Mononuclear cell (primary cell): ENCODE measurements around the gene AURKA. TPM values are rescaled to one million over a fixed set of nuclear protein-coding genes. Genes with fewer than 3 reads are reported as not detected.

Experiments
- H3K27me3 ChIP-seq: 2 replicates; pipeline ENCODE4 v1.6.0; 2011; ENCODE audit warnings: low read length, control low read depth; ENCODE audit not compliant: insufficient read depth
- H3K4me1 ChIP-seq: 2 replicates; pipeline ENCODE4 v1.5.1; 2011; ENCODE audit warnings: mild to moderate bottlenecking, low read length, control low read depth; ENCODE audit not compliant: insufficient read depth
- H3K4me3 ChIP-seq: 2 replicates; pipeline ENCODE4 v1.5.1; 2011; ENCODE audit warnings: mild to moderate bottlenecking, low read length, moderate library complexity
- H3K9me3 ChIP-seq: 2 replicates; pipeline ENCODE4 v1.5.1; 2011; ENCODE audit warnings: low read depth, mild to moderate bottlenecking, control low read depth, low read length
- total RNA-seq: library from RNA; depleted of rRNA; stranded (reverse); fragments of >200 nt; gene quantifications from one replicate; pipeline ENCODE4 v1.2.3, GENCODE V29; 2012

The AURKA gene
- total RNA-seq, 1 donor, result 3.0 TPM

GRCh38 chr20:56389807-56390206 lies 2.2 kb downstream of the AURKA start:
- no peaks in the 10 kb centered on the region for H3K9me3 ChIP-seq
- no peaks in the 10 kb centered on the region for H3K27me3 ChIP-seq
- H3K4me3 ChIP-seq, result no peak overlapping the region
- H3K4me1 ChIP-seq, result peaks cover 24% of the 10 kb centered on the region

GRCh38 chr20:56388882-56389281 lies 3.1 kb downstream of the AURKA start:
- Histone ChIP-seq H3K9me3 (no peaks in the 10 kb centered on the region), H3K27me3 (no peaks in the 10 kb centered on the region), H3K4me1 (peaks cover 22% of the 10 kb centered on the region), H3K4me3 (no peak overlapping the region)

GRCh38 chr20:56386219-56386618 lies 5.8 kb downstream of the AURKA start:
- peaks cover 10% of the 10 kb centered on the region for H3K4me1 ChIP-seq
- no peaks in the 10 kb centered on the region for H3K9me3 ChIP-seq
- no peaks in the 10 kb centered on the region for H3K27me3 ChIP-seq
- no peak overlapping the region for H3K4me3 ChIP-seq

DNA sequence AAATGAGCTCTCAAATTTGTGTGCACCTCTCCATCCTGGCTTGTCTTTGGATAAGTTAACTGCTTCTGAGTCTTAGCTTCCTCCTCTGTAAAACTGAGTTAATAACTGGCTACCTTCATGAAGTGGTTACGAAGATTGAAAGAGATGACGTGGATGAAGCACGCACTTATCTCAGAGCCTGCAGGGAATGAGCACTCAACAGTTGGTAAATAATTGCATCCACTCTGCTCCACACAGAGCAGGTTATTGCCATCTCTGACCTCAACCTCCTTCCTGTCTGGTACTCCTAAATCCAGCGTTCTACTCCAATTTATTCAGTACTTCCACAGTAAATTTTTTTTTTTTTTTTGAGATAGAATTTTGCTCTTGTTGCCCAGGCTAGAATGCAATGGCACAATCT lies 6.9 kb downstream of the AURKA start:
- Histone ChIP-seq H3K4me3 (no peak overlapping the region), H3K9me3 (no peaks in the 10 kb centered on the region), H3K4me1 (no peaks in the 10 kb centered on the region), H3K27me3 (no peaks in the 10 kb centered on the region)

DNA sequence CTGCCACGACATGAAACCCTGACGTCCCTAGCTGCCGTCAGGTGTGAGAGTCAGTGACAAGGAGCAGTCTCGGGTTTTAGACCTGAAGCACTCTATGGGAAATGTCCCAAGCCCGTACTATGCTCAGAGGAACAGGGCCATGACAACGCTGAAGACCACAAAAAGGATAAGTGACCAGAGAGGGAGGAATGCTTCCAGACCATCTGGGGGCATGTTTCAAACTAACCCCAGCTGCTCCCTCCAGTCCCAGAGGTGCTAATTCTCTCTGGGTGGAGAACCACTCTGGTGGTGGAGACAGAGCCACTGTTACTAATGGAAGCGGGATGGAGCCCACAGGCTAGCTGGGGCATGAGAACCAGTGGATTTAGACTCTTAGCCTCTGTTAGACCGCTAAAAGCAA lies 8.7 kb downstream of the AURKA start:
- Histone ChIP-seq H3K9me3 (no peaks in the 10 kb centered on the region), H3K27me3 (no peaks in the 10 kb centered on the region), H3K4me1 (peaks cover 3% of the 10 kb centered on the region), H3K4me3 (no peak overlapping the region)

- peaks cover 3% of the 10 kb centered on the region for H3K4me1 ChIP-seq
- H3K27me3 ChIP-seq, result no peaks in the 10 kb centered on the region
- no peaks in the 10 kb centered on the region for H3K9me3 ChIP-seq
- H3K4me3 ChIP-seq, result no peak overlapping the region
These were observed 9.3 kb downstream of the AURKA start for GRCh38 chr20:56382696-56383095.

DNA sequence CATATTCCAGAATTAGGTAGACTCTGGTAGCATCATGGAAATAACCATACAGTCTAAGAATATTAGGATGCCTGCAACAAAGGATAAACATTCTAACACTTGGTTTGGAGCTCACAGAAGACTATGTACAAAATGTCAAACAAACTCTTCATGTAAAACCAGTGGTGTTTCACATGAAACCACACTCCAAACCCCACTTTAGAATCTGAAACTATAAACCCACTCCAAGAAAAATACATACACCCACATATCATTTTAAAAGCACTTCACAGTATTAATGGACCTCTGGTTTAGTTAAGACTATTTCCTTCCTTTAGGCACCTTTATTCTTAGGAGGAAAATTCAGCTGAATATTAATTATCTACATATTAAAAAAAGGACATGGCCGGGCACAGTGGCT lies 10.5 kb downstream of the AURKA start:
- Histone ChIP-seq H3K4me1 (peaks cover 10% of the 10 kb centered on the region), H3K9me3 (no peaks in the 10 kb centered on the region), H3K27me3 (no peaks in the 10 kb centered on the region), H3K4me3 (no peak overlapping the region)

DNA sequence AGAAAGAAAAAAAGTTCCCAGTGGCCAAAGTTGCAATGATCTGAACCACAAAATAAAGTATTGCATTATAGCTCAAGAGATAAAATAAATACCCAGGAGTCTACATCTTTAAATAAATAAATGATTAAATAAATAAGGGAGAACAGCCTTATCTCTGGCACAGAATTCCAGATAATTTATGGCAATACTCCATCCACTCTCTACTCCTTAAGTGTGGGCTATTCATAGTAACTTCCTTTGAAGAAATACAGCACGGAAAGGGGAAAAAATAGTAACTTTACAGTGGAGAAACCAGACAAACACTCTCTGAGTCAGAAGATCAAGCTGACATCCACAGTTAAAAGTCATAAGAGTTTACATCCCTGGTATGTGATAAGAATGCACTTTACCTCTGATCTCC lies 11.6 kb downstream of the AURKA start:
- no peaks in the 10 kb centered on the region for H3K9me3 ChIP-seq
- H3K4me1 ChIP-seq, result peaks cover 16% of the 10 kb centered on the region
- H3K4me3 ChIP-seq, result no peak overlapping the region
- no peaks in the 10 kb centered on the region for H3K27me3 ChIP-seq

DNA sequence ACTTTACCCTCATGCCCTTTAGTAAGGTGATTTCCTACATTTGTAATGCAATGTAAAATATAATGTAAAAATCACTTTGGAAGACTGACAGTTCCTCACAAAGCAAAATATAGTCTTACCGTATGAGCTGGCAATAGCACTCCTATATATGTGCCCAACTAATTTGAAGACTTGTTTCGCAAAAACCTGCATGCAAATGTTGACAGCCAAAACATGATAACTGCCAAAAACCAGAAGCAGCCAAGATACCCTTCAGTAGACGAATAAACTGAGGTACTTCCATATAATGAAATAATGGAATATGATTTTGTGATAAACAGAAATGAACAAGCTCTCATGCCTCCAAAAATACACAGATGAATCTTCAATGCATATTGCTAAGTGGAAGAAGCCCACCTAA lies 13.6 kb downstream of the AURKA start:
- H3K4me1 ChIP-seq, result peaks cover 34% of the 10 kb centered on the region
- H3K9me3 ChIP-seq, result no peaks in the 10 kb centered on the region
- H3K27me3 ChIP-seq, result no peaks in the 10 kb centered on the region
- H3K4me3 ChIP-seq, result no peak overlapping the region

DNA sequence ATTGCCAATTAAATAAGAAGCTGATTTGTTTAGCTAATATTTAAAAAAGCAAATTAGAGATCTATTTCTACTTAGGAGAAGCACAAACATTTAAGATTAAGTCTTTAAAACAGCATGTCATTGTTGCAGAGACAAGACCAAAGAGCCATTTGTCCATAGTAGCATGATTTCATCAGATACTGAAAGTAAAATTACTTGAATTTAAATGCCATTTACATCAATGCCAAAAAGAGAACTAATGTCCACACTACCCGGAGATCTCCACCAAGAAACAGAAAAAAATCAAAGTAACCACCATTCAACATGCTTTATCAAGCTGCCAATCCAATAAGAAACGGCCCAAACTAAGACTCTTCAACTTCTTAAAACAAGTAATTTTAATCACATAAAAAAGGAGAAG lies 15.7 kb downstream of the AURKA start:
- no peaks in the 10 kb centered on the region for H3K9me3 ChIP-seq
- H3K27me3 ChIP-seq, result no peaks in the 10 kb centered on the region
- H3K4me3 ChIP-seq, result no peak overlapping the region
- H3K4me1 ChIP-seq, result peaks cover 34% of the 10 kb centered on the region

DNA sequence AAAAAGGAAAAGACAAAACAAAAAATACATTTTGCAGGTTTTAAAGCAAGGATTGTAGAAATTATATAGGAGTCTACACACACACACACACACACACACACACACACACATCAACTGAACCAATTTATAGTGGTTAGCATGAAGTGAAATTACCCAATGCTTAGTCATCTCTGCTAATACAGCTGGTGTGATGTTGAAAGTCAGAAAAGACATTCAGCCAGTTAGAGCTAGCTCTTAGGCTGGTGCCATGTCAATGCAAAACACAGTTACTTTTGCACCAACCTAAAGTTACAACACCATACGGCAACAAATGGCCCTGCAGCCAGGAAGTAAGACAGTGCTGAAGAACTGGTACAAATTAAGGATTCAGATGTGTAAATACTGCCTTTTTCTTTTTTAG lies 18.1 kb downstream of the AURKA start:
- peaks cover 31% of the 10 kb centered on the region for H3K4me1 ChIP-seq
- no peaks in the 10 kb centered on the region for H3K9me3 ChIP-seq
- H3K4me3 ChIP-seq, result no peak overlapping the region
- H3K27me3 ChIP-seq, result no peaks in the 10 kb centered on the region

DNA sequence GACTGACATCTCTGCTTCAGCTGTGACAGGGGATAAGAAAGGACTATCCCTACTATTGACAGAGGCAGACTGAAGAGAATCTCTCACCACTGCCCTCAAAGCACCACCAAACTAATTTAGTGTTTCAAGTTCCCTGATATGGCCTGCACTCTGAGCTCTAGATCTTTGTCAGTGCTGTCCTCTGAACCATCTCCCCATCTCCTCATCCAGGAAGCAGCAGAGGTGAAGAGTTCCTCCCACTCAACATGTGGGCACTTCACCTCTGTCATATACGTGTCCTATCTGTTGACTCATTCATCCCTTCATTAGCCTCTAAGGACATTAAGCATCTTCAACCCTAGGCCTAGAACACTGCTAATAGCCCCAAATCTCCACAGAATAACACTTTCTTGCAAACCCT lies 19.2 kb downstream of the AURKA start:
- no peak overlapping the region for H3K4me3 ChIP-seq
- peaks cover 31% of the 10 kb centered on the region for H3K4me1 ChIP-seq
- no peaks in the 10 kb centered on the region for H3K9me3 ChIP-seq
- H3K27me3 ChIP-seq, result no peaks in the 10 kb centered on the region

GRCh38 chr20:56371977-56372376 lies 20.0 kb downstream of the AURKA start:
- H3K27me3 ChIP-seq, result no peaks in the 10 kb centered on the region
- no peak overlapping the region for H3K4me3 ChIP-seq
- H3K4me1 ChIP-seq, result peaks cover 28% of the 10 kb centered on the region
- H3K9me3 ChIP-seq, result no peaks in the 10 kb centered on the region

DNA sequence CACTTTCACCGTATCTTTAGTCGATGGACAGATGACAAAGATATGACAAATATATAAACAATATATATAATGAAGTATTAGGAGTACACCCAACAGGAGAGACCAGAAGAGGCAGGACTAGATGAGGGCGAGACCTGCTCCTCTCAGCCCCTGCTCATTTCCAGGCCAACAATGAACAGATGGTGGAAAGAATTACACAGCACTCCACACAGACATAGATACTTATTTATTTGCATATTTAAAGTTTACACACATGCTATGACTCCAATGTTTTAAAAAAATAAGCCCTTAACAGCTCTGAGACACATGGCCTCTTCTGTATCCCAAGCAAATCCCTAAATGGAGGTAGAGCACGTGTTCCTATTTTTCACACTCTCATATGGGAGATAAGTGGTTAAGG lies 22.8 kb downstream of the AURKA start:
- no peaks in the 10 kb centered on the region for H3K27me3 ChIP-seq
- H3K4me1 ChIP-seq, result peaks cover 7% of the 10 kb centered on the region
- H3K4me3 ChIP-seq, result no peak overlapping the region
- no peaks in the 10 kb centered on the region for H3K9me3 ChIP-seq

DNA sequence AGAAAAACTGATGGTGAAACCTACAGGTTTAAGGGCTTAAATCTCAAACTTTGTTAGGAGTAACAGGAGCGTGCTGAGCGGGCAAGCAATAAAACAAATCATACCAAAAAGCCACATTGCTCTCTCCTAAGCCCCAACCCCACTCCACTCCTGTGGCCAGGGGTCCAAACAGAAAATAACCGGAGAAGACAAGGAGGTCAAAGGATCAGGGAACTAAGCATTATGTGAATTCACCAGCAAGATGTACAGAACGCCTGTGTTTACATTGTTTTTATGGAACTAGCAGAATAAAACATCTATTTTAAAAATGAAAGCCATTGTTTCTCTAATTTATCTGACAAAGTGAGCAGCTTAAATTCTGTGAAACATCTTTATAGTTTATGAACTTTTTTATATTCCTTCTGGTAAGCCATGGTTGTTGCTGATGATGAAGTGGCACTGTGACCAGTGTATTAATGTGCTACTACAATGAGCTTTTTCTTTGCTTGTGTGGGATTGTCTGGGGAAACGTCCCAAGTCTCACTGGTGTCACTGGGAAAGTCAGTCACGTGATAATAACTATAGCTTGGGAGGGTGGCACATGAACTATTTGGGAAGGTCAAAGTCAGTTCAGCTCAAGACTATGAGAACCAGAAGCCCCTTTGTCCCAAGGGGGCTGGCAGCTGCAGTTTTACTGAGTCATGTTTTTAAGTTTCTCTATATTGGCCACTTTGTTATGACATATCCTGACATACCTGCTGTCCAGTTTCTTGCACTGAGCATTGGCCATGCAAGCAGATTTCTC lies 23.5 kb downstream of the AURKA start:
- peaks cover under 1% of the 10 kb centered on the region for H3K4me1 ChIP-seq
- no peaks in the 10 kb centered on the region for H3K27me3 ChIP-seq
- no peak overlapping the region for H3K4me3 ChIP-seq
- H3K9me3 ChIP-seq, result no peaks in the 10 kb centered on the region

DNA sequence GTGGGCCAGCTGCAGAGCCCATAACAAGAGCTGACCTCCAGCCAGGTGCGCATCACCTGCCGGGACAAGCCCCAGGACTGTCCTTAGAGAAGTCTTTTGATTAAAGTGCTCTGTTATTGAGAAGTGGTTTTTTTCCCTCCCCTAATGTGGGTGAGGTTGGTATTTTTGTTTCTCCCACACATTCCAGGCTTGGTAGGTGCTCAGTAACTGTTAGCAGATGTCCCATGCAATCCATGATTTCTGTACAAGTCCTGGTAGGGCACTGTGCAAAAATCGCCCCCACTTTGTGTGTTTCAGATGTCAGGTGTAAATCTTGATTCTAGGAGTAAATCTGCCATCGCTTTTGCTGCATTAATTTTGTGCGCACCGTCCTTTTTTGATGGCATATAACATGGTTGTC lies 28.5 kb downstream of the AURKA start:
- Histone ChIP-seq H3K4me1 (peaks cover 11% of the 10 kb centered on the region), H3K9me3 (no peaks in the 10 kb centered on the region), H3K27me3 (no peaks in the 10 kb centered on the region), H3K4me3 (no peak overlapping the region)
